Measurements from ENCODE around the gene L3MBTL3. TPM values are rescaled to one million over a fixed set of nuclear protein-coding genes. Genes with fewer than 3 reads are reported as not detected.
"Not testable (repeated sequence)": the region's sequence is repeated elsewhere in the genome, so short reads cannot be mapped to it uniquely, and the experiment has no call there.

Gene L3MBTL3
- total and polyA plus RNA-seq, 2 experiments from 2014 or later = 8.7 to 11.2 TPM

DNA sequence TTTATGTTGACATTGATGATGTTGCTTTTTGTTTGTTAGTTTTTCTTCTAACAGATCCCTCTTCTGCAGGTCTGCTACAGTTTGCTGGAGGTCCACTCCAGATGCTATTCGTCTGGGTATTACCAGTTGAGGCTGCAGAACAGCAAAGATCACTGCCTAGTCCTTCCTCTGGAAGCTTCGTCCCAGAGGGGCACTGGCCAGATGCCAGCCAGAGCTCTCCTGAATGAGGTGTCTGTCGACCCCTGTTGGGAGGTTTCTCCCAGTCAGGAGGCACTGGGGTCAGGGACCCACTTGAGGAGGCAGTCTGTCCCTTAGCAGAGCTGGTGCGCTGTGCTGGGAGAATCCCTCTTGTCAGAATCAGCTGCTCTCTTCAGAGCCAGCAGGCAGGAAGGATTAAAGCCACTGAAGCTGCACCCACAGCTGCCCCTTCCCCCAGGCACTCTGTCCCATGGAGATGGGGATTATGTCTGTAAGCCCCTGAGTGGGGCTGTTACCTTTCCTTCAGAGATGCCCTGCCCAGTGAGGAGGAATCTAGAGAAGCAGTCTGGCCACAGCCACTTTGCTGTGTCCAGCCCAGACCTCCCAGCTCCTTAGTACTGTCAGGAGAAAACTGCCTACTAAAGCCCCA is 155.1 kb downstream of the L3MBTL3 start:
- H3K4me3 Mint-ChIP-seq; H3K4me1 Mint-ChIP-seq; H3K36me3 ChIP-seq (ENCODE audit: insufficient read depth); H4K20me1 ChIP-seq (replicated peaks; ENCODE audit: insufficient read depth); H3K27ac Mint-ChIP-seq; H3K4me3 ChIP-seq; H3K27me3 Mint-ChIP-seq (ENCODE audit: insufficient read depth, low read depth, poor library complexity); H3K4me2 ChIP-seq; H3K27ac ChIP-seq (ENCODE audit: low read depth); H3K27me3 ChIP-seq (ENCODE audit: insufficient read depth); H3K9me2 ChIP-seq (ENCODE audit: insufficient read depth); H3K4me1 ChIP-seq (ENCODE audit: insufficient read depth); H3F3A ChIP-seq (replicated peaks; ENCODE audit: low read depth); H2AFZ ChIP-seq; H3K79me2 ChIP-seq (replicated peaks; ENCODE audit: insufficient read depth); ATAC-seq; DNase-seq (ENCODE audit: low spot score): not testable (repeated sequence)
- Mint-ChIP-seq H3K36me3 (ENCODE audit: low read depth) (peaks cover 21% of the 10 kb centered on the region), H3K9me3 (peaks cover 19% of the 10 kb centered on the region; the same call in 2 of the 3 replicates)

DNA sequence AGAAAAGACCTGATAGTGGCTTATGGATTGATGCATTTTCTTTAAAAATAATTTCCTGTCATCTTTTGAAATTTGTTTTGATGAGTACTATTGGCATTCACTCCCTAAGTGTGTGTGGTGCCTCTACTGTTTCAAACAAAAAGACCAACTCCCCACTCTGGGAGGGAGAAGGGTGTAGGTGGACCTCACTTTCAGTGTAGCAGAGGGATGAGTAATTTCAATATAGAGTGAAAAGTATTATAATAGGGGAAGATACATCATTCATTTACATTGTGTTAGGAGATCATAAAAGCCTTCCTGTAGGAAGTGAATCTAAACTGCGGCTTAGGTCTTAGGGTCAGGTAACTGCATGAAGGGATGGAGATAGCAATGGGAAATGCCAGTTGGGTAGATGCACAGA is 158.0 kb downstream of the L3MBTL3 start:
- no peaks in the 10 kb centered on the region for H3F3A ChIP-seq (replicated peaks; ENCODE audit: low read depth)
- Mint-ChIP-seq H3K27ac (no peak overlapping the region), H3K36me3 (ENCODE audit: low read depth) (peaks cover 19% of the 10 kb centered on the region), H3K4me3 (no peak overlapping the region), H3K9me3 (peaks cover 12% of the 10 kb centered on the region; the same call in 2 of the 3 replicates), H3K4me1 (no peaks in the 10 kb centered on the region), H3K27me3 (ENCODE audit: insufficient read depth, low read depth, poor library complexity) (no peaks in the 10 kb centered on the region)
- no peak overlapping the region for H3K4me2 ChIP-seq
- TF ChIP-seq ZNF331 (CRISPR knock-in tag; IDR thresholded peaks at IDR 0.05; ENCODE audit: low read depth) = no peak
- TF ChIP-seq STAT1 (IDR thresholded peaks at IDR 0.05; ENCODE audit: unreplicated experiment) = no peak
- no peak for TF ChIP-seq JUNB (IDR thresholded peaks at IDR 0.05; ENCODE audit: unreplicated experiment)
- TF ChIP-seq, protein P1, sequence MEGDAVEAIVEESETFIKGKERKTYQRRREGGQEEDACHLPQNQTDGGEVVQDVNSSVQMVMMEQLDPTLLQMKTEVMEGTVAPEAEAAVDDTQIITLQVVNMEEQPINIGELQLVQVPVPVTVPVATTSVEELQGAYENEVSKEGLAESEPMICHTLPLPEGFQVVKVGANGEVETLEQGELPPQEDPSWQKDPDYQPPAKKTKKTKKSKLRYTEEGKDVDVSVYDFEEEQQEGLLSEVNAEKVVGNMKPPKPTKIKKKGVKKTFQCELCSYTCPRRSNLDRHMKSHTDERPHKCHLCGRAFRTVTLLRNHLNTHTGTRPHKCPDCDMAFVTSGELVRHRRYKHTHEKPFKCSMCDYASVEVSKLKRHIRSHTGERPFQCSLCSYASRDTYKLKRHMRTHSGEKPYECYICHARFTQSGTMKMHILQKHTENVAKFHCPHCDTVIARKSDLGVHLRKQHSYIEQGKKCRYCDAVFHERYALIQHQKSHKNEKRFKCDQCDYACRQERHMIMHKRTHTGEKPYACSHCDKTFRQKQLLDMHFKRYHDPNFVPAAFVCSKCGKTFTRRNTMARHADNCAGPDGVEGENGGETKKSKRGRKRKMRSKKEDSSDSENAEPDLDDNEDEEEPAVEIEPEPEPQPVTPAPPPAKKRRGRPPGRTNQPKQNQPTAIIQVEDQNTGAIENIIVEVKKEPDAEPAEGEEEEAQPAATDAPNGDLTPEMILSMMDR (conservative IDR thresholded peaks at IDR 0.05; ENCODE audit: low read depth in 2 of 2) = no peak
- no peak for TF ChIP-seq NANOG (IDR thresholded peaks at IDR 0.05; ENCODE audit: borderline replicate concordance)
- no peaks in the 10 kb centered on the region for H3K9me2 ChIP-seq (ENCODE audit: insufficient read depth)
- no peaks in the 10 kb centered on the region for H4K20me1 ChIP-seq (replicated peaks; ENCODE audit: insufficient read depth)
- ATAC-seq (no peak), DNase-seq (ENCODE audit: low spot score) (no peak)
- H3K4me3 ChIP-seq = no peak overlapping the region
- no peaks in the 10 kb centered on the region for H3K79me2 ChIP-seq (replicated peaks; ENCODE audit: insufficient read depth)
- no peak overlapping the region for H2AFZ ChIP-seq
- H3K27ac ChIP-seq (ENCODE audit: low read depth) = no peak overlapping the region
- H3K27me3 ChIP-seq (ENCODE audit: insufficient read depth) = no peaks in the 10 kb centered on the region
- no peaks in the 10 kb centered on the region for H3K36me3 ChIP-seq (ENCODE audit: insufficient read depth)
- H3K4me1 ChIP-seq (ENCODE audit: insufficient read depth) = no peaks in the 10 kb centered on the region

DNA sequence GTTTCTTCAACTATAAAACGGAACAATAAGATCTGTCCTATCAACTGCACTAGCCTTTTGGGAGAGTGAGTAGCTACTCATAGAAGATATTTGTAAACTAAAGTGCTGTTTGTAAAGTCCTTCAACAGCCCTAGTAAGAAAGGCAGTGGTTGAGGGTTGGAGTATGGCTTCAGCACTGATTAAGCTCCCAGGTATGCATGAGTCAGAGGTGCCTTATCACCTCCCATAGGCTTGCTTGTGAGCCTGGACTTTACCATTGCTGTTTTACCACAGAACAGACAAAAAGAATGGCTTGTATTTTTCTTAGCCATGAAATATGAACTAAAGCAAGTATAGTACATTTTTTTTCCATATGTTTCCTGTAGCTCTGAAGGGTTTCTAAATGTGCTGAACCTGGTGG is 160.3 kb downstream of the L3MBTL3 start:
- H3K36me3 Mint-ChIP-seq (ENCODE audit: low read depth) = peaks cover 5% of the 10 kb centered on the region; the same call in 2 of the 3 replicates
- no peaks in the 10 kb centered on the region for H3K79me2 ChIP-seq (replicated peaks; ENCODE audit: insufficient read depth)
- no peaks in the 10 kb centered on the region for H3K36me3 ChIP-seq (ENCODE audit: insufficient read depth)
- H3K4me3 Mint-ChIP-seq = no peak overlapping the region
- no peaks in the 10 kb centered on the region for H3K9me3 Mint-ChIP-seq
- H3K9me2 ChIP-seq (ENCODE audit: insufficient read depth) = no peaks in the 10 kb centered on the region
- TF ChIP-seq, protein P2, sequence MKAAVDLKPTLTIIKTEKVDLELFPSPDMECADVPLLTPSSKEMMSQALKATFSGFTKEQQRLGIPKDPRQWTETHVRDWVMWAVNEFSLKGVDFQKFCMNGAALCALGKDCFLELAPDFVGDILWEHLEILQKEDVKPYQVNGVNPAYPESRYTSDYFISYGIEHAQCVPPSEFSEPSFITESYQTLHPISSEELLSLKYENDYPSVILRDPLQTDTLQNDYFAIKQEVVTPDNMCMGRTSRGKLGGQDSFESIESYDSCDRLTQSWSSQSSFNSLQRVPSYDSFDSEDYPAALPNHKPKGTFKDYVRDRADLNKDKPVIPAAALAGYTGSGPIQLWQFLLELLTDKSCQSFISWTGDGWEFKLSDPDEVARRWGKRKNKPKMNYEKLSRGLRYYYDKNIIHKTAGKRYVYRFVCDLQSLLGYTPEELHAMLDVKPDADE (IDR thresholded peaks at IDR 0.05) = no peak
- H3K27me3 ChIP-seq (ENCODE audit: insufficient read depth) = no peaks in the 10 kb centered on the region
- no peaks in the 10 kb centered on the region for H3K27me3 Mint-ChIP-seq (ENCODE audit: insufficient read depth, low read depth, poor library complexity)
- no peak overlapping the region for H3K27ac ChIP-seq (ENCODE audit: low read depth)
- H3K4me1 Mint-ChIP-seq = no peaks in the 10 kb centered on the region
- no peak overlapping the region for H3K4me2 ChIP-seq
- no peak overlapping the region for H2AFZ ChIP-seq
- H3F3A ChIP-seq (replicated peaks; ENCODE audit: low read depth) = no peaks in the 10 kb centered on the region
- DNase-seq (ENCODE audit: low spot score) (no peak), ATAC-seq (no peak)
- H4K20me1 ChIP-seq (replicated peaks; ENCODE audit: insufficient read depth) = no peaks in the 10 kb centered on the region
- H3K27ac Mint-ChIP-seq = no peak overlapping the region
- no peaks in the 10 kb centered on the region for H3K4me1 ChIP-seq (ENCODE audit: insufficient read depth)
- no peak overlapping the region for H3K4me3 ChIP-seq

Data from GM23338 (cell line).